H9 (cell line): ENCODE results near the gene CCDC126. TPM values are rescaled to one million over a fixed set of nuclear protein-coding genes. Genes with fewer than 3 reads are reported as not detected.

Source experiments
- DNase-seq: peaks from one replicate; pipeline ENCODE4 v3.0.0-alpha.2; 2017
- H2AFZ ChIP-seq: one replicate; pipeline ENCODE4 v1.6.1; 2013; ENCODE audit warnings: mild to moderate bottlenecking, low read length, control low read depth, moderate library complexity
- H2AK5ac ChIP-seq: 2 replicates; pipeline ENCODE4 v1.6.1; 2013; ENCODE audit warnings: low read length, control low read depth, mixed read lengths; ENCODE audit not compliant: insufficient read length
- H2BK120ac ChIP-seq: one replicate; pipeline ENCODE4 v1.6.1; 2013; ENCODE audit warnings: low read depth, mild to moderate bottlenecking, low read length, control low read depth, inconsistent platforms; ENCODE audit not compliant: poor library complexity, severe bottlenecking
- H2BK12ac ChIP-seq: 2 replicates; pipeline ENCODE4 v1.6.1; 2013; ENCODE audit warnings: low read length, control low read depth, mixed read lengths, low read depth; ENCODE audit not compliant: insufficient read length
- H2BK15ac ChIP-seq: 2 replicates; pipeline ENCODE4 v1.6.1; 2013; ENCODE audit warnings: low read depth, low read length, control low read depth
- H2BK20ac ChIP-seq: one replicate; pipeline ENCODE4 v1.6.1; 2013; ENCODE audit warnings: low read depth, mild to moderate bottlenecking, low read length, control low read depth, inconsistent platforms; ENCODE audit not compliant: poor library complexity, severe bottlenecking
- H2BK5ac ChIP-seq: 2 replicates; pipeline ENCODE4 v1.6.1; 2013; ENCODE audit warnings: low read length, control low read depth, mixed read lengths; ENCODE audit not compliant: insufficient read length
- H3K14ac ChIP-seq: 2 replicates; pipeline ENCODE4 v1.6.1; 2013; ENCODE audit warnings: low read length, control low read depth; ENCODE audit not compliant: insufficient read depth
- H3K18ac ChIP-seq: 2 replicates; pipeline ENCODE4 v1.6.1; 2013; ENCODE audit warnings: low read depth, mild to moderate bottlenecking, mixed read lengths, low read length, control low read depth; ENCODE audit not compliant: insufficient read length
- H3K23ac ChIP-seq: 2 replicates; pipeline ENCODE4 v1.6.1; 2013; ENCODE audit warnings: low read length, control low read depth, mixed read lengths, low read depth; ENCODE audit not compliant: insufficient read length
- H3K23me2 ChIP-seq: 2 replicates; pipeline ENCODE4 v1.6.1; 2013; ENCODE audit warnings: low read depth, mild to moderate bottlenecking, mixed read lengths, low read length, control low read depth; ENCODE audit not compliant: insufficient read length, poor library complexity, severe bottlenecking
- H3K27ac ChIP-seq: 2 replicates; pipeline ENCODE4 v1.5.1; 2013; ENCODE audit warnings: low read length, control low read depth, mixed read lengths, low read depth; ENCODE audit not compliant: insufficient read length
- H3K27me3 ChIP-seq: 2 replicates; pipeline ENCODE4 v1.6.1; 2013; ENCODE audit warnings: low read length, control low read depth, inconsistent platforms; ENCODE audit not compliant: insufficient read depth
- H3K4ac ChIP-seq: 2 replicates; pipeline ENCODE4 v1.6.1; 2013; ENCODE audit warnings: low read depth, mild to moderate bottlenecking, control low read depth, inconsistent platforms, low read length, moderate library complexity
- H3K4me1 ChIP-seq: 2 replicates; pipeline ENCODE4 v1.6.1; 2013; ENCODE audit warnings: low read length, control low read depth, inconsistent platforms; ENCODE audit not compliant: insufficient read depth
- H3K4me2 ChIP-seq: 2 replicates; pipeline ENCODE4 v1.6.1; 2013; ENCODE audit warnings: low read length, control low read depth, mixed read lengths; ENCODE audit not compliant: insufficient read length, insufficient read depth
- H3K56ac ChIP-seq: 2 replicates; pipeline ENCODE4 v1.6.1; 2013; ENCODE audit warnings: low read depth, mild to moderate bottlenecking, mixed read lengths, low read length, control low read depth; ENCODE audit not compliant: insufficient read length
- H3K79me1 ChIP-seq: 2 replicates; pipeline ENCODE4 v1.6.1; 2013; ENCODE audit warnings: low read depth, mild to moderate bottlenecking, moderate library complexity, low read length, control low read depth, inconsistent platforms; ENCODE audit not compliant: insufficient read depth, poor library complexity, severe bottlenecking
- H3K79me2 ChIP-seq: 2 replicates; pipeline ENCODE4 v1.6.1; 2013; ENCODE audit warnings: low read length, control low read depth, inconsistent platforms; ENCODE audit not compliant: insufficient read depth
- H3K9ac ChIP-seq: 2 replicates; pipeline ENCODE4 v1.6.1; 2013; ENCODE audit warnings: low read length, control low read depth, mixed read lengths; ENCODE audit not compliant: insufficient read length; ENCODE audit errors: extremely low read depth
- H3K9me3 ChIP-seq: one replicate; pipeline ENCODE4 v1.6.1; 2013; ENCODE audit warnings: low read depth, low read length, inconsistent platforms; ENCODE audit not compliant: control insufficient read depth
- H3T11ph ChIP-seq: one replicate; pipeline ENCODE4 v1.6.1; 2013; ENCODE audit warnings: mild to moderate bottlenecking, low read length, control low read depth, inconsistent platforms
- H4K20me1 ChIP-seq: one replicate; pipeline ENCODE4 v1.6.1; 2013; ENCODE audit not compliant: control insufficient read depth, insufficient read length, insufficient read depth
- H4K5ac ChIP-seq: 2 replicates; pipeline ENCODE4 v1.6.1; 2013; ENCODE audit warnings: low read depth, mild to moderate bottlenecking, mixed read lengths, low read length, control low read depth; ENCODE audit not compliant: insufficient read length
- H4K8ac ChIP-seq: replicated peaks from 2 replicates; pipeline ENCODE4 v1.6.1; 2013; ENCODE audit warnings: low read length, control low read depth, mixed read lengths, low read depth; ENCODE audit not compliant: insufficient read length
- H4K91ac ChIP-seq: 2 replicates; pipeline ENCODE4 v1.6.1; 2013; ENCODE audit warnings: low read depth, mild to moderate bottlenecking, moderate library complexity, mixed read lengths, low read length, control low read depth; ENCODE audit not compliant: insufficient read length
- H3K27ac Mint-ChIP-seq, 3 experiments: 2 replicates in 2 of 3; 3 replicates in 1 of 3; pipeline ENCODE4 v1.8.0; 2020 to 2021; ENCODE audit warnings: mixed read lengths in 3 of 3, mild to moderate bottlenecking in 1 of 3, moderate library complexity in 1 of 3
- H3K27me3 Mint-ChIP-seq: 2 replicates; pipeline ENCODE4 v1.8.0; 2021; ENCODE audit warnings: low read depth, mild to moderate bottlenecking, moderate library complexity, mixed read lengths
- H3K36me3 Mint-ChIP-seq, 3 experiments: 2 replicates in 2 of 3; 3 replicates in 1 of 3; pipeline ENCODE4 v1.8.0; 2020 to 2021; ENCODE audit warnings: low read depth in 3 of 3, mixed read lengths in 3 of 3; ENCODE audit not compliant: insufficient read depth in 1 of 3
- H3K4me1 Mint-ChIP-seq, 2 experiments: 2 replicates each; pipeline ENCODE4 v1.8.0; 2020; ENCODE audit warnings: mixed read lengths in 2 of 2
- H3K4me3 Mint-ChIP-seq, 2 experiments: 2 replicates in 1 of 2; 3 replicates in 1 of 2; pipeline ENCODE4 v1.8.0; 2020 to 2021; ENCODE audit warnings: mild to moderate bottlenecking in 2 of 2, mixed read lengths in 2 of 2, moderate library complexity in 1 of 2
- H3K9me3 Mint-ChIP-seq, 2 experiments: 2 replicates in 1 of 2; 3 replicates in 1 of 2; pipeline ENCODE4 v1.8.0; 2020; ENCODE audit warnings: mild to moderate bottlenecking in 2 of 2, mixed read lengths in 2 of 2, moderate library complexity in 1 of 2
- WGBS: extraction: QIAGEN DNeasy Blood & Tissue Kit; methylation state at CpG from one replicate; pipeline ENCODE4 v1.1.7; 2013; ENCODE audit warnings: missing lambda C conversion rate, low lambda C conversion rate, mixed read lengths; ENCODE audit not compliant: insufficient read length; ENCODE audit errors: extremely low coverage; 5-methylcytosine and 5-hydroxymethylcytosine counted together
- total RNA-seq: library from RNA; stranded (reverse); gene quantifications from 2 replicates; pipeline ENCODE4 v1.2.1, GENCODE V29; 2021
- TF ChIP-seq, protein P1 (sequence below): fragments of 200-600 bp; sonication (generic); conservative IDR thresholded peaks from 3 replicates; pipeline ENCODE4 v1.8.0; 2021; ENCODE audit warnings: antibody characterized with exemption, mild to moderate bottlenecking

The CCDC126 gene
- total RNA-seq, 1 experiment from 2014 or later: 4.0 TPM

DNA sequence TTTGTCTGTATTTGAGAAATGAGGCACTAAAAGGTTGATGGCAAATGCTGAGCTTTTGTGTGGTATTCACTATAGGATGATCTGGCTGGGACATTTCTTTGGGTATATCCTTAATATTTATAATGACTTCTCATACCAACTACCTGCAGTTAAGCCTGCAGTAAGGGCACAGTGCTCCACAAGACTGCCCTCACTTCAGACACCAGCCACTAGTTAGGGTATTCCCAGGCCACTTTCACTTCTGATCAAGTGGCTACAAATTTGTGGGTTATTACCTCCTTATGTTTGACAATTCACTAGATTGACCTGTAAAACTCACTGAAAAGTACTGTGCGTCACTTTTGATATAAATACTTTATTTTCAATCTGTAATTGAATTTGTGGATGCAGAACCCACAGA is 20.3 kb downstream of the CCDC126 start:
- Histone ChIP-seq H3K18ac (no peak overlapping the region), H3K79me2 (no peaks in the 10 kb centered on the region), H3K4me1 (no peaks in the 10 kb centered on the region), H3K79me1 (no peaks in the 10 kb centered on the region), H2BK5ac (no peak overlapping the region), H3K23ac (no peak overlapping the region), H3K23me2 (no peaks in the 10 kb centered on the region), H4K20me1 (no peaks in the 10 kb centered on the region), H2BK120ac (no peak overlapping the region), H3K4me2 (no peak overlapping the region), H3K27me3 (no peaks in the 10 kb centered on the region), H3T11ph (no peak overlapping the region), H2BK15ac (no peak overlapping the region), H2BK12ac (no peak overlapping the region), H3K27ac (no peak overlapping the region), H2AFZ (no peak overlapping the region), H2BK20ac (no peak overlapping the region), H4K8ac (no peak overlapping the region), H2AK5ac (no peak overlapping the region), H3K14ac (no peak overlapping the region), H3K4ac (no peak overlapping the region), H4K91ac (no peak overlapping the region), H3K9ac (no peak overlapping the region), H4K5ac (no peak overlapping the region), H3K56ac (no peak overlapping the region), H3K9me3 (no peaks in the 10 kb centered on the region)
- DNase-seq: no peak
- H3K9me3 Mint-ChIP-seq: peaks cover 17 to 29% of the 10 kb centered on the region in 2 experiments
- WGBS: no CpG with 5 or more reads among the region's 1 CpG
- peaks cover 1% of the 10 kb centered on the region; the same call in 1 of the 2 replicates for H3K27me3 Mint-ChIP-seq
- H3K36me3 Mint-ChIP-seq: peaks cover 23 to 43% (median 30%) of the 10 kb centered on the region in 3 experiments
- no peak overlapping the region for H3K27ac Mint-ChIP-seq
- TF ChIP-seq, protein P1, sequence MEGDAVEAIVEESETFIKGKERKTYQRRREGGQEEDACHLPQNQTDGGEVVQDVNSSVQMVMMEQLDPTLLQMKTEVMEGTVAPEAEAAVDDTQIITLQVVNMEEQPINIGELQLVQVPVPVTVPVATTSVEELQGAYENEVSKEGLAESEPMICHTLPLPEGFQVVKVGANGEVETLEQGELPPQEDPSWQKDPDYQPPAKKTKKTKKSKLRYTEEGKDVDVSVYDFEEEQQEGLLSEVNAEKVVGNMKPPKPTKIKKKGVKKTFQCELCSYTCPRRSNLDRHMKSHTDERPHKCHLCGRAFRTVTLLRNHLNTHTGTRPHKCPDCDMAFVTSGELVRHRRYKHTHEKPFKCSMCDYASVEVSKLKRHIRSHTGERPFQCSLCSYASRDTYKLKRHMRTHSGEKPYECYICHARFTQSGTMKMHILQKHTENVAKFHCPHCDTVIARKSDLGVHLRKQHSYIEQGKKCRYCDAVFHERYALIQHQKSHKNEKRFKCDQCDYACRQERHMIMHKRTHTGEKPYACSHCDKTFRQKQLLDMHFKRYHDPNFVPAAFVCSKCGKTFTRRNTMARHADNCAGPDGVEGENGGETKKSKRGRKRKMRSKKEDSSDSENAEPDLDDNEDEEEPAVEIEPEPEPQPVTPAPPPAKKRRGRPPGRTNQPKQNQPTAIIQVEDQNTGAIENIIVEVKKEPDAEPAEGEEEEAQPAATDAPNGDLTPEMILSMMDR: no peak
- no peak overlapping the region for H3K4me3 Mint-ChIP-seq
- H3K4me1 Mint-ChIP-seq: no peaks in the 10 kb centered on the region
